Hematopoietic multipotent progenitor cell (in vitro differentiated cells): Measurements from ENCODE around the gene SMIM27. TPM values are rescaled to one million over a fixed set of nuclear protein-coding genes. Genes with fewer than 3 reads are reported as not detected.

ENCODE experiments used
- DNase-seq, 3 donors: peaks; one replicate each; pipeline ENCODE4 v3.0.0-alpha.2; 2011 to 2015; ENCODE audit warnings: low read depth in 2 of 3, low spot score in 2 of 3
- total RNA-seq: library from RNA; depleted of rRNA; stranded (reverse); fragments of >200 nt; gene quantifications from one replicate; pipeline ENCODE4 v1.2.3, GENCODE V29; 2012

SMIM27 gene
- total RNA-seq, 1 donor, result 9.2 TPM

DNA sequence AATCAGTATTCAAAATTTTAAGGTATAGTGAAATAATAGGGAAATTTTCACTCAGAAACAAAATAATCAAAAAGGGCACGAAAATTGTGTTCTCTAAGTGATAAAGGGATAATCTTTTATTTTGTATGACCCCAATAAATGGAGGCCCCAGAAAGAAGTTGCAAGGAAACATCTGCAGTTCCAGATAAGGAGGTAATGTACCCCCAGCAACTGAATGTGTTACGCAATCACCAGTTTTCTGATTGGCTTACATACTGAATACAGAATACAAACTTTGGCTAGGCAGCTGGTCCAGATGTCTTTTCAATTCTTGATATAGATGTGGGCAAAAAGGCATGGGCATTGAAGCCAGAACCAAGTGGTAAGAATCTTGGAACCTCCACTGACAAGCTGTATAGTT is 2.0 kb downstream of the SMIM27 start:
- DNase-seq, result peak in 2 of 3 donors; percentile 88 to 97

- DNase-seq, result no peak
Observed at GRCh38 chr9:32554591-32554990, 2.5 kb downstream of the SMIM27 start.

GRCh38 chr9:32558408-32558934 is 6.3 kb downstream of the SMIM27 start:
- DNase-seq, result peak in 1 of 3 donors; percentile 35

DNA sequence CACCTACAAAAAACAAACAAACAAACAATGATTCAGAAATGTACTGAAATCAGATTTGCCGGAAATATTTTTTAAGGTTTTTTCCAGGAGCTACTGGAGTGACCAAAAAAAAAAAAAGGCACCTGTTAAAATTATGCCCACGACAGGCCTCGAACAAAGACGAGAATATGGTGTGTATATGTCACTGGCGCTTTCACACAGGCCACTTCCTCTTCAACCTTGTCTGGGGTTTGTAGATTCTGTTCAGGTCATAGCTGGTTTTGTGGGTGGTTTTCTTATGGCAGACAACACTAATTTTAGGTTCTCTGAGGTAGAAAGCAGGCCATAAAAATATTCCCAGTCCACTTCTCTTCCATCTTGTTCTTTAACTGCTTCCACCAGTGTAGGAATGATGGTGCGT is 13.8 kb downstream of the SMIM27 start:
- no peak for DNase-seq

- DNase-seq, result no peak
Observed at GRCh38 chr9:32566770-32567169, 14.6 kb downstream of the SMIM27 start.

DNA sequence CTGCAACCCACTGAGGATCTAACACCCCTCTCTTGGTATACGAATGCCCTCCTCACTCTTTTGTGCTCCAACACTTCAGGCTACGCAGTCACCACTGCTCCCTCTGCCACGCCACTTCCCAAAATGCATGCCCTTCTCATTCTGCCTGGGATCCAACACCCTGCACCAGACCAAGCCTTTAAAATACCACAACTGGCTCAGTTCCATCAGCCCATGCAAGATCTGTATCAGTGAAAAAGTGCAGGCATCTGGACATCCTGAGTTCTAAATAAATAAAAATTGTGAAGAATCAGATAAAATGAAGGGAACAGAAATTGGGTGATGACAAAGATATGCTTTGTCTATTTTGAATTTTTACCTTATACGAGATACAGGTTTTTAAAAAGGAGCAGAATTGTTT is 18.1 kb downstream of the SMIM27 start:
- no peak for DNase-seq

DNA sequence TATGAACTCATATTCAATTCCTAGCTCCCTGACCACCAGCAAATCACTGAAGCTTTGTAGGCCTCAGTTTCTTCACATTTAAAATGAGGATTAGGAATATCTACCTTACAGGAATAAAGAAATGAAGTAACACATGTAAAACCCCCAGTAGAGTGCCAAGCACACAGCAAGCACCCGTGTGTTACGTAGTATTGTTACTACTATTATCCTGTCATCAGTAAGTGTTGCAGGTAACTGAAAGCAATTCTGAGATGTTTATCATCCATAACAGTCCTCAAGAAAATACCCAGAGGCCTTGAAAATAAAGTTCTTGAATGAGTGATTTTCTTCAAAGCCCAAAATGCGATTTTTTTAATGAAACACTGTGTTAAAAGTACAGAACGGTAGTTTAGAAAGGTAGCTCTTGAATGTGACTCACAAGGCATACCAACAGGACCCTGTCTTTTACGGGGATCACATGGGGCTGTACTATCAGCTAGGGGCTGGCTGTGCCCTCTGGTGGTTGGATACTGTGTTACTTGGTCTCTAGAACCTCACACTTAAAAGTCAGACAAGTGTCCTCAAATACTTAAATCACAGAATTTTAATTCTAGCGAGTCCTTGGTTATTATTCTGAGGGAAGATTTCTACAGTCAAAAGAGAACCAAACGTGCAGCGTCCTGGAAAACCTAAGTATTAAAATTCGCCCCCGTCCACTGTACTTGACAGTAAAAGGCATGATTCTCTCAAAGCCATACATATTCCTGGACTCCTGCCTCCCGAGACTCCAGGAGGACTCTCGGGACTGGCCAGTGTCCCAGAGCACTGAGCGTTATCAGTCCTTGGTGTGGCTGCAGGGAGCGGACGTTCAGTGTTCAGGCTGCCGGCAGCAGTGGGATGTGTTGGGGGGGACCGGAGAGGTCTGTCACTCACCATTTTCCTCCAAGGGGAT is 20.1 kb downstream of the SMIM27 start:
- peak; percentile 52 to 92 (median 85) for DNase-seq

GRCh38 chr9:32572900-32573523 is 20.9 kb downstream of the SMIM27 start, which contains the start of gene NDUFB6:
Gene NDUFB6, minus strand, starts transcription at chr9:32573159. Its CDS starts 99 bp downstream, at chr9:32573060.
- peak; percentile 96 to 97 (median 96) for DNase-seq

DNA sequence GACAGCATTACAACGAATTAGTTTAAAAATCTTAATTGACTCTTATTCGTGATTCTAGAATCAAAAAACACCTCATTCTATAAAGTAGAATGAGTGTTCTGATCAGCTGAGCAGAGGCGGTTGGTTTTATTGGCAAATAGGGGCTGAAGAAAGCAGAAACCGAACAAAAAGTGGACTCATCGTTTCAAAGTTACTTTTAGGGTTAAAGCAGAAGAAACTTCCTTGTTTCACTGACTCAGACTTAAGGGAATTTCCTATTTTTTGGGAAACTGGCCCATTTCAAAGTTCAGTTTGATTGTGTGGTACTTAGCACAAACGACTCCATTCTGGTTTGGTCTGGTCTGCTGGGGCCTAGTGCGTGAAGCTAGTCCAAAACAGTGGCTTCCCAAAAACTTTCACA is 21.7 kb downstream of the SMIM27 start:
- no peak for DNase-seq

DNA sequence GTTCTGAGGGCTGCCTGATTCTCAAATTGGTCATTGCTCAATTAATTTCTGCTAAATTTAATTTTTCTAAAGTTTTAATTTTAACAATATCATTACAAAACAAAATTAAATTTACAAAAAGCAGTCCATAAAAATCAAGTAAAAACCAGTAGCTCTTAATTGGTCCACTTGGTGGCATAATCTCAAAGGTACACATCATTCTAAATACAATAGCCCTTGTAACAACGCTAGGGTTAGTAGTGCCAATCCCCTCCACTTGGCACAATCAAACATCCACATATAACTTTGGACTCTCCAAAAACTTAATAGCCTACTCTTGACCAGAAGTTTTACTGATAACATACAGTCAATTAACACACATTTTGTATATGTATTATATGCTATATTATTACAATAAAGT is 22.7 kb downstream of the SMIM27 start:
- no peak for DNase-seq

DNA sequence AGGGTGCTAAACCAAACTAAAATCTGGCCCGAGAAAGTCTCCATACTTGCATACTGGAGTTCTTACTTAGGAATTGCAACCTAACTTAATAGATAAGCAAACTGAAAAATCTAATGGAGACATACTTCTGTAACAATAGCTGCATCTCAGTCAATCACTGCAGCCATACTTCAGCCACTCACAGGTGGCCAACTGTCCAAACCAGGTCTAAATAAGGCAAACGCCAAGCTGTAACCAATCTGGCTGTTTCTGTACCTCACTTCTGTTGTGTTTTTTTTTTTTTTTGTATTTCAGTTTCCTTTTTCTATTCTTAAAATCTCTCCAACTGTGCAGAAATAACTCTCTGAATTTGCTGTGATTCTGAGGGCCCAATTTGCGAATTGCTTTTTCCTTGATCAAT is 25.2 kb downstream of the SMIM27 start:
- no peak for DNase-seq

DNA sequence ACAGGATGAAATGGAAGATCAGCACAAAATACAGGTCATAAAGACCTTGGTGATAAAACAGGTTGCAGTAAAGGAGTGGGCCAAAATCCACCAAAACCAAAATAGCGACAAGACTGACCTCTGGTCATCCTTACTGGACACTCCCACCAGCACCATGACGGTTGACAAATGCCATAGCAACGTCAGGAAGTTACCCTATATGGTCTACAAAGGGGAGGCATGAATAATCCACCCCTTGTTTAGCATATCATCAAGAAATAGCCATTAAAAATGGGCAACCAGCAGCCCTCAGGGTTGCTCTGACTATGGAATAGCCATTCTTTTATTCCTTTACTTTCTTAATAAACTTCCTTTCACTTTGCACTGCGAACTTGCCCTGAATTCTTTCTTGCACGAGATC is 26.8 kb downstream of the SMIM27 start:
- no peak for DNase-seq

GRCh38 chr9:32579706-32580331 is 27.7 kb downstream of the SMIM27 start:
- DNase-seq, result peak; percentile 51 to 78 (median 54)

DNA sequence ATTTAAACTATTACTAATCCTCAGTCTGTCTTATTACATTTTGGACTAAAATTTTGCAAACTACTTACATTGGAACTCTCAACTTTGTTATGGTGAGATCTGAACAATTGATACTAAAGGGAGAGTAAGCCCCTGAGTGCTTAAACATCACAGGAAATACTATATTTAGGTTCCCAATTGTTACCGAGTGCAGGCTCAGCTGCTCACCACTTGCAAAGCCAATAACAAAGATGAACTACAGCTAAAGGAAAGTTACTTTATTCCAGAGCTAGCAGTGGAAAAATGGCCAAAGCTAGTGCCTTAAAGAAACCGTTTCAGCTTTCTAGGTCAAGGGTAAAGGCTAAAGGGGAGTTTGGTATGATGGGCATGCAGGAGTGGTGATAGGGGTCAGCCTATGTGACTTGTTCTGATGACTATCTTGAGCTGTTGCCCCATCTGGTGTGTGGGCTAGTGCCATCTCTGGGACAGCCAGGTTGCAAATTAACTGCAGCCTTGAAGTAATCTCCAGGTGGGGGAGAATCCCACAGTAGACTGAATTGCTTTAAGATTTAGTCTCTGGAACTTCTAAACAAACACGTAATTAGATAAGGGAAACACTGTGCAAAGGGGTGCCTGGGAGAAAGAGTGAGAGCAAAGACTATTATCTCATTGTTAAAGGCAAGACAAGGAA is 28.6 kb downstream of the SMIM27 start:
- DNase-seq, result no peak

DNA sequence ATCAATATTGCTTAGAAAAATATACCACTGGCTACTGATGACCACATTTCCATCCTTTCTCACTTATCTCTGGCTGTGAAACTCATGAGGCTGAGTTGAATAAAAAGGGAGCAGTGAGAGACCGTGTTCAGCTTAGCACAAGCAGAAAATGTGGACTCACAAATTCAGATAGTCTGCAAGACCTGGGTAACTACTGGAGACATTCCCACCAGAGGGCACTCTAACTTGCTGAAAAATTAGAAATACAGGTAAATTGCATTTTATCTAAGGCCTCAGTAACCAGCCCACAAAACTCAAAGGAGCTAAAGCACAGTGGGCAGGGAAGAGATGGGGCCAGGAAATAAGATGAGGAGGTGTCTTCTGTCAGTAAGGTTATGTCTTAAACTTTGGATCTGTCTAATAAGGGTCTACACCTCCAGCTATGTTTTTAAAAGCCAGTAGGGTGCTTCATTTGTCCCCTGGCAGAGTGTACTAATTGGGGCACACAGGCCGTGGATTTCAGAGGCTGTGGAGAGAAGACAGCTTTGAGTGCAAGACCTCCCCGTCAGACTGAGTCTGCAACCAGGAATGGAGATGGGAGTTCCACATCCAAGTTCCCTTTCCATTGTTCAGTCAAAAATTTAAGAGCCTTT is 29.5 kb downstream of the SMIM27 start:
- DNase-seq, result peak in 2 of 3 donors; percentile 55 to 79

DNA sequence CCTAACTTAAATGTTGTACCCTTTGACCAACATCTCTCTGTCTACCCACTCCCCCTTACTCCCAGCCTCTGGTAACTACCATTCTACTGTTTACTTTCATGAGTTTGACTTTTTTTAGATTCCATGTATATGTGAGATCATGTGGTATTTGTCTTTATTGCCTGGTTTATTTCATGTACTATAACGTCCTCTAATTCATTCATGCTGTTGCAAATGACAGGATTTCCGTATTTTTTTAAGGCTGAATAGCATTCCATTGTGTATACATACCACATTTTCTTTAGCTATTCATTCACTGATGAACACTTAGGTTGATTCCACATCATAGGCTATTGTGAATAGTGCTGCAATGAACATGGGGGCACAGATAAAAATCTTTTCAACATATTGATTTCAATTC is 32.7 kb downstream of the SMIM27 start:
- no peak for DNase-seq

DNA sequence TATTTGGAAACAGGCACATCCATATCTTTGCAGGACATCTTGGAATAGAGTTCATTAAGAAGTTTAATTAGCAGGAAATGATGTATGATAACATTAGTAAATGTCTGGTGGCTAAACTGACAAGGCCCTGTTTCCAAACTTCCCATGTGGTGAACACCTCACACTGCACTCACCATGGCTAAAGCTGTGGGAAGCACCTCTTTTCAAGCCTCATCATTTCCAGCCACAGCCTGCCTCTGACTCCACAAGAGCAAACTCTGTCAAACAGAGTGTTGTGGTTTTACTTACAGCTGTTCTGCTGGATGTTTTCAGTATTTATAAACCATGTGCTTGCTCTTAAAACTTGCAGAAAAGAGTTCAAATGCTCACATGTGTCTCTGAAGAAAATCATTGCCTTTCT is 35.8 kb downstream of the SMIM27 start:
- DNase-seq, result no peak

DNA sequence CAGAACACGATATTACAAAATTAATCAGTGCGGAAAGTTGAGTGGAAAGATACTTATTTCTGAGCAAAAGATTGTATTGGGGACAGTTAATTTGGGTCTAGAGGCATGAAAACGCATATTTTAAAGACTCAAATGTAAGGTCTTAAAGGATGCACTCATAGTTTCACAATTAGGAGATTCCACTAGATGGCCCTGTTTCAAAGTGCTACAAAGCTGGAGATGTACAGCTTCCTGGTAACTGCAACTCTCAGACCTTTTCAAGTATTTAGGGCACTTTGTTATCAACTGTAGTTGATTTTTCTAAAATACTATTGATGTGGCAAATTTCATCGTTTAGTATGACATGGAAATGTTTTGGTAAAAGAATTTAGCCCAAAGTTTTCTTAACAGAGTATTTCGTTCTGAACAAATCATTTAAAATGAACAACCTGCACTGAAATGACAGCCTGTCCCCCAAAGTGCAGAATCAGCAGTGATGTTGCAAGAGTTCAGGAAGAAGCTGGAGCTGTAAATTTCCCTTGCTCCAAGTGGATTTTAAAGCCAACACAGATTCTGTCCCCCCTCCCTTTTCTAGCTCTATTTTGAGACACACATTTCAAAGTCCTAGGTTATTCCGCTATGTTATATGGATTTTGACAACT is 37.1 kb downstream of the SMIM27 start:
- peak in 2 of 3 donors; percentile 16 to 60 for DNase-seq

DNA sequence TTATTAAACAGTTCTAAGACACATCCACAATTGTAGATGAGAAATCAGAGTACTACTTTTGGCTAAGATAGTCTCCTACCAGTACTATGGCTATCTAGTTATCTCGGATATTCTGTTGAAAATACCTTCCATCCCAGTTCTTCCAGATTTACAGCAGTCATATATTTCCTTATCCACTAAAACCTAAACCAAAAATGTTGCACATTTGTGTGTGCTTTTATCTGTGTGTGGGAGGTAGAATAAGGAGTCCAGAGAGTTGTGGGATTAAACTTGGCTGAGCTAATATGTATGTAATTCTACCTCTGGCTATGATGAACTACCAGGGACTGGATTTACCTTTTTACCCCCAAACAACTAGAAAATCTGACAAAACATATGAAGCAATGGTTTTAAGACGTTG is 38.3 kb downstream of the SMIM27 start:
- DNase-seq, result no peak

DNA sequence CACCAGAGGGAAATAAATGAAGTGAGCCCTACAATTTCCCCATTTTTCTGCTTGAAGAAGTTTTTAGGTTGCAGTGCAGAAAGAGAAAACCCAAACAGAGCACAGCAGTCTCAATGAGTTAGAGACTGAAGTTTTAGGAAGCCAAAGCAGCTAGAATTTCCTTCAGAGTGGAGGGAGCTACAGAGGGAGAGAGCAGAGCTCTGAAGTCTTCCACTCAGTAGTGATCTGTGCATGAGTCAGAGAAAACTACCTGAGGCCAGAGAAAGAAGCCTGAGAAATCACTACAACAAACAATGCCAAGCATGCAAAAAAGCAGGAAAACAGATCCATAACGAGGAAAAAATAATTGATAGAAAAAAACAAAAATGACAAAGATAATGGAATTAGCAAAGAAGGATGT is 38.8 kb downstream of the SMIM27 start:
- no peak for DNase-seq
